HTR-8/SVneo (cell line): ENCODE data around the gene DUSP15.
"Not testable (repeated sequence)": the region's sequence is repeated elsewhere in the genome, so short reads cannot be mapped to it uniquely, and the experiment has no call there.

Source experiments
- DNase-seq: peaks from one replicate; pipeline ENCODE4 v3.0.0; 2011; ENCODE audit warnings: low spot score, mixed read lengths; ENCODE audit not compliant: insufficient read length
- FAIRE-seq: peaks from 2 replicates; lab custom pipeline; 2011; peaks lifted over from hg19 to GRCh38; lab: Jason Lieb, UNC

The DUSP15 gene

DNA sequence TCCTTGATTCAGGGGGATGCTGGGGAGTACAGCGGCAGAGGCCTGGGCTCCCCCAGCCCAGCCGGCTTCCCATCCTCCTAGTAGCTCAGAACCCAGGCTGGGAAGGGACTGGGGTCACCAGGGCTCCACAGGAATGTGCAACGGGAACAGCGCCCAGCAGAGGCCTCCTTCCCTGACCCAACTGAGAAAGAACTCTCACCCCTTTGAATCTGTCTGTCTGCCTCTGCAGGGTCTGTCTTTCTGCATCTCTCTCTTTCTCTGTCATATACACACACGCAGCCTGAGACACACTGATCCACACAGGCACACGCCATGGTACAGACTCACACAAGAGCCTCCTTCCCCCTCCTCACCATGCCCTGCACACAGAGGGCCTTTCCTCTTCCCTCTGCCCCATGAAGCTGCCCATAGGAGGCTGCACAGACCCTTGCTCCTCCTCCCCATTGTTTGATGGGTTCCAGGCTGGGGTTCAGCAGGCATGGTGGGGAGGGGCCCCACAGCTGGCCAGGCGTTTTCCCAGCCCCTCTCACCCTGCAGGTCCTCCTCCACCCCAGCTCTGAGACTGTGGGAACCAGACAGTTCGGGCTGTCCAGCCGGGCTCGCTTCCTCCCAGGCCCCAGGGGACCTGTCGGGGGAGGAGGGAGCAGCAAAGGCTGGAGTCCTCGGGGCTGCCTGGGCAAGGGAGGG, 27.7 kb downstream of the DUSP15 start:
- DNase-seq (peak; percentile 50), FAIRE-seq (no peak)

DNA sequence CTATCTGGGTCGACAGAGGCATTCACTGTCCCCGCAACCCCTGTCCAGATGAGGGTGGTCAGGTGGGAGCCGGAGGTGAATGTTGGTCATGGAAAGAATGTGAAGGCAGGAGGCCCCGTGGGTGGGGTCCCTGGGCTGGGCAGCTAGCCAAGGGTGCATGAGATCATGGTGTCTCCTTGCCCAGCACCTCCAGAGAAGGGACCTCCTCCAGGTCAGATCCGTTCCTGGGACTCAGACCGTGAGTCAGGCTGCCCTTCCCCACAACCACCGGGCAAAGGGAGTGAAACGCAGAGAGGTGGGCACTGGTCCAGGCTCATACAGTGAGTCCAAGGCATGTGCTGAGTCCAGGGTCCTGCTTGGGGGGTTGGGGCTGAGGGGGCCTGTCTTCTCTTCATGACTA, 28.4 kb downstream of the DUSP15 start:
- DNase-seq (peak; percentile 82), FAIRE-seq (peak; percentile 66)

DNA sequence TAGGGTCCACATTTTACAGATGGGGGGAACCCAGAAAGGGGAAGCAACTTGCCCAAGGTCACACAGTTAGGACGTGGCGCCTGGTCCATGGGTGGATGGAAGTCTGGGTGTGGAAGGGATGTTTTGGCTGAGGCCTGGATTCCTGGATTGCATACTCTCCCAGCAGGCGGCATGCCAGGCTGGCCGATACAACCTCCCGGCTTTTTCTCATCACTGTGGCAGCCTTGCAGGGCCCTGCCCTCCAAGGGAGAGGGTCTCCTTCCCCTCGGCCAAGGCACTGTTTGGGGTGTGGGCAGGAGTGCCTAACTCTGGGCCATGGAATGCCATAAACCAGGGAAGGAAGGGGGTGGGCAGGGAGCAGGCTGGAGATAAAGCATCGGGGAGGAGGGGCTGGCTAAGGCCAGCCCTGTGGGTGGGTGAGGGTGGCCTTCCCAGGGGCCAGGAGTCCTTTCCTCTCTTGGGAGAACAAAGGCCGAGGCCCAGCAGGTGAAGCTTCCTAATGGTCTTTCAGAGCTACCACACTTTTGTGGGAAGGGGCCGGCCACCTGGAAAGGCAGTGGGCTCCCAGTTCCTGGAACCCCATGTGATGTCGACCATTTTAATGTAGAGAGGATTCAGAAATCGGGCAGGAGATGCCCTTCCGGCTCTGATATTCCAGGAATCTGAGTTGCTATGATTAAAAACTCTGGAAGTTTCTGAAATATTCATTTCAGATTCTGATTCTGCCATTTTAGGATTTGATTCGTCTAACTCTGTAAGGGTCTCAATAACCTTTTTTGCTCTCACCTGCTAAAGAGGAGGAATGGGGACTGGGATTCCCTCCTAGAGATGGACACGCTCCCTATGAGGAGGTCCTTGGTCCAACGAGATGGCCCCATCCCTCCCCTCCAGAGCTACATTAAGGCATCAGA, 29.2 kb downstream of the DUSP15 start:
- no peak for FAIRE-seq
- no peak for DNase-seq

DNA sequence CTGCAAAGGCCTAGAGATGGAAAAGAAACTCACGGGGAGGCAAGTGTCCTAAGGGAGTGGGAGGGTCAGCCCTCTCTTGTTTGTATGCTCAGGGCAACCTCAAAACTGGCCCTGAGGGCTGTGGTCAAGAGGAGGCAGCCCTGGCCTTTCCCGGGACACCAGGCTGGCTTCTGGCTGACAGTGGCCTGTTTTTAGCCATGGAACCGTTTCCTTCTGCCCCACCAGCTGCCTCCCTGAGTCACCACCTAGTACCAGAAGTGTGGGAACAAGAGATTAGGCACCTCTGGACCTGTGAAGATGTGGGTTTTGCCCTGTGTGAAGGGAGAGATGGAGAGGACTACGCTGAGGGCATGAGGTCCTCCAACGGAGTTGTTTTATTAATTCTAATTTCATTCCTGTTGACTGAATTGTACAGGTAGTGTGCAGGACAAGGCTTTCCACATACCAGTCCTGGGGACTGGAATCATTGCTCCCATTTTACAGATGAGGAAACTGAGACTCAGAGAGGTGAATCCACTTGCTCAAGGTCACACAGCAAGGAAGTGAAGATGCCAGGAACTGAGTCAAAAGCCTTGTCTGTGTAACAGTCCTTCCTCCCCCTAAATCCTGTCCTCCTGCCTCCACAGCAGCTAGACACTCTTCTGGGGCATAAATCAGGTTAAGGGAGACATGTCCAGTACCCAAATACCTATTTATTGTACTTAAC, 30.4 kb downstream of the DUSP15 start:
- FAIRE-seq: no peak
- no peak for DNase-seq

DNA sequence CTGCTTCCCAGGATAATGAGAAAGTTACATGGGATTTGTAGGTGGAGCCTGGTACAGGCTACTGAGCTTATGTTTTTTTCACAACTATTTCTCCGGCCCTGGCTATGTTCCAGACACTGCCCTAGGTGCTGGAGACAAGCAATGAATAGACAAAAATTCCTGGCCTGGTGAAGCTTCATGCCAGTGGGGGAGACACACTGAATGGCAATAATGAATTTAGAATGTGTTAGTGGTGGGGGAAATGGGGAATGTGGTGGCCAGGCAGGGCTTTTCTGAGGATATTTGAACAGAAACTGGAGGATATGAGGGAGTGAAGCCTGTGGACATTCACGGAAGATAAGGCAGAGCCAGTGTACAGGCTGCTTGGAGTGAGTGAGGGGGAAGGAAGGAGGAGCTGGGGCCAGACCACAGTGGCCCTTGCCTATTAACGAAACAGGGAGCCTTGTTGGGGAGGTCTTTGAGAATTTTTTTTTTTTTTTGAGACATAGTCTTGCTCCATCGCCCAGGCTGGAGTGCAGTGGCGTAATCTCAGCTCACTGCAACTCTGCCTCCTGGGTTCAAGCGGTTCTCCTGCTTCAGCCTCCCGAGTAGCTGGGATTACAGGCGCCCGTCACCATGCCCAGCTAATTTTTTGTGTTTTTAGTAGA, 31.6 kb downstream of the DUSP15 start:
- DNase-seq: no peak
- peak; percentile 59 for FAIRE-seq

DNA sequence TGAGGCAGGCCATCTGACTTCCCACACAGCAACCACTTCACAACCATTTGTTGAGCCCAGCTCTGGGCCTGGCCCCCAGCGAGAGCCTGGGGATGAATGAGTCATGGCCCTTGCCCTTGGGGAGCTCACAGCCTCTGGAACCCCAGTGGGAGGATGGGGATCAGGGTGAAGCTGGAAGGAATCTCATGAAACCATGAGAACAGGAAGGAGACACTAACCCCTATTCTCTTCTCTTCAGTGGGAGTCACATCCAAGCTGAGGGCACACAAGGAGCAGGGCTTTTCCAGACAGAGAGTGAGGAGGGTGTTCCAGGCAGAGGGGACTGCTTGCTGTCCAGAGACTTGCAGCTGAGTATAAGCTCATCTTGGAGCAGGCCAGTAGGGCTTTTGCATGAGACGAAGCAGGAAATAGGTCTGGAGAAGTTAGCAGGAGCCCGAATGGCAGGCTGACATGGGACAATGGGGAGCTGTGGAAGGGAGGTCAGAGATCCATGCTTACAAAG, 32.4 kb downstream of the DUSP15 start:
- DNase-seq: no peak
- FAIRE-seq: peak; percentile 16

DNA sequence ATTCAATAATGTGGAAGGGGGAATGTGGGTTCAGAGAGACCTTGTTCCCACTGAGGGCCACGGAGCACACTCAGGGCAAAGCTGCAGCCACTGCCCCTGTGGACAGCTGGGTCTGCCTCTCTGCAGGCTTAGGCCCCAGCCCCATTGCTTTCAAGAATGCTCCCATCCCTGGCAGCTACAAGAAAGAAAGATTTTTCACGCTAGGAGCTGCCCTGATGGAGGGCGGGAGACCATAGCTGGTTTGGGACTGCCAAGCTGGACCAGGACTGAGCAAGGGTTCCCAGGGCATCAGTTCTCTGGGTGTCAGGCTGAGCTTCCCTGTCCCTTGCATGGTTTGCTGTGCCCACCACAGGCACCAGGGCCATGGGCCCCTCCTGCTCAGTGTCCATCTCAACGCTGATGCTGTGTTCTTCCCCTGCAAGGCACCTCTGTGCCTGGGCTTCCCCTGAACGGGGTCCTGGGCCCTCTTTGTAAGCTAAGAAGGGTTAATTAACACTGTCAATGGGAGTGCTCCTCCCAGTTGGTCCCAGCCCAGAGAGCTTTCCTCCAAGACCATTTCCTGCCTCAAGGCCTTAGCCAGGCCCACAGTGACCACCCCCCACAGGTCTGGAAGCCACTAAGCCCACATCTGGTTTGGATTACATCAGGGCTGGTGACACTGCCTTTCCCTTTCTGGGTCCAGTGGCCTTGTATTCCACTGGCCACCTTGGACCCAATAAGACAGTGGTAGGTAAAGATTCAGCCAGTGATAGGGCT, 33.3 kb downstream of the DUSP15 start:
- no peak for DNase-seq
- peak; percentile 9 for FAIRE-seq

DNA sequence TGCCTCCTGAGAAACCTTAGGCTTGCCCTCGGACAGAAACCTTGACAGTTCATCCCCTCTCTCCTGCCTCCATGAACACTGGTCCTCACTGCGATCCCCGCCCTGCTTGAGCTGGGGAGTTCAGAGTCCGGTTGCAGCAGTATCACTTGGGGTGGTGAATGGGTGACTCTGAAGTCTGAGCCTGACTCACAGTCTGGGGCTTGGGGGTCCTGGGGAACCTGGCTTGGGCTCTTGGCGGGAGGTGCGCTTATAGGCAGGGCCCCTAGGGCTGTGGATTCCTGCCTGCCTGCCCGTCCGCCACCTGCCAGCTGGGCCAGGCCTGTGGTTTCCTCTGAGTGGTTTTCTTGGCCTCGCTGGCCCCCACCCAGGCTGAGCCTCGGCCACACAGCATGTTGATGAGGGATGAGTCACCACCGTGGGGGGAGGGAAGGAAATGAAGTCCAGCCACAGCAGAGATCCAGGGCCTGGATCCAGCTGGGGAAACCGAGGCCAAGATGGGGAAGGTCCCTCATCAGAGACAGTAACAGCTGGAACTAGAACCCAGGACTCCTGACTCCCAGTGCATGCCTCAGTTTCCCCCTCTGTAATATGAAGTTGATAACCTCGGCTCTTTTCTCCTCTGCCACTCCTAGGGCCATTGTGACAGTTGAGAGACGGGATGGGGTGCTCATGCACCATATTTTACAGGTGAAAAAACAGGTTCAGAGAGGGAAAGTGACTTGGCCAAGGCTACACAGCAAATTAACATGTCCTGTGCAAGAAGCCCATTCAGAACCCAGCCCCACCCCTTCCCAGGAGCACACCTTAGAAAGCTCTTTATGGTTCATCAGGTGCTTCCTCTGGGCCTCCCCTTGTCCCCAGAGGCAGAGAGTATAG, 34.1 kb downstream of the DUSP15 start:
- FAIRE-seq (peak; percentile 97), DNase-seq (peak; percentile 96)

DNA sequence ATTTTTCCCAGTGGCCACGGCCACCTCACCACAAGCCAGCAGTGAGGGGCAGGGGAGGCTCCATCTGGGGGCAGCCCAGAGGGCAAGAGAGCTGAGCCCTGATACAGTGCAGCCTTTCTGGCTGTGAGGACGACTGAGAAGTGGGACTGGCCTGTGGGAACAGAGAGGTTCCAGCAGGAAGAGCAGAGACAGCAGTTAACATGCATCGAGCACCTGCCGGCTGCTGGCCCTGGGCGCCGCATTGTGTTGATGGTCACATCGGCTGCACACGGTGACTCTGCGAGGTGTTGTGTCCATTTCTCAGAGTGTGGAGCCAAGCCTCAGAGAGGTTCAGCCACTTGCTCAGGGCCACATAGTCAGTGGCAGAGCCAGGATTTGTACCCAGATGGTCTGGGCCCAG, 34.8 kb downstream of the DUSP15 start:
- no peak for FAIRE-seq
- no peak for DNase-seq

DNA sequence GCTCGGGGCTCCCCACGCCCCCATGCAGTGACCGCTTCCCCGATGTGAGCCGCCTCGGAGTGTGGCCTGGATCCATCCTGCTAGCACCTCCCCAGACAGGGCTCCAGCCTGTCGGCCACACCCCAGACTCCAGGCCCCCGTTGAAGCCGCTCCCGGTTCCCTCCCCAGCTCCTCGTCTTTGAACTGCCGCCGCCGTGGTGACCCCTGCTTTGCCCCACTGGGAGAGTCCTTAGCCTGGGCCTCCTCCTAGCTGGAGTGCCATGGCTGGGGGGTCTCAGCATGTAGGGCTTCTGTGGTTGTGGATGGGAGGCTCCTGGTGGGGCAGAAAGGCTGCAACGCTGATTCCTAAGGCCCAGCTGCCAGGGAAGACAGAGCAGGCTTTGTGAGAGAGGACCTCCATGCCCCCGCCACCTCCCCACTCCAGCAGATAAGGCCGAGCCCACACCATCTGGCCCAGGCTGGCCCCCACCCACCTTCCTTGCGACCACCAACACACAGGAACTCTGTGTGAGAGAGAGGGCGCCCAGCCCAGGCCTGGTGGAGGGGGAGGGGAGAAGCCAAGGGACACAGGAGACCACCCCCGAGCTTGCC, 36.3 kb downstream of the DUSP15 start:
- DNase-seq (no peak), FAIRE-seq (no peak)

DNA sequence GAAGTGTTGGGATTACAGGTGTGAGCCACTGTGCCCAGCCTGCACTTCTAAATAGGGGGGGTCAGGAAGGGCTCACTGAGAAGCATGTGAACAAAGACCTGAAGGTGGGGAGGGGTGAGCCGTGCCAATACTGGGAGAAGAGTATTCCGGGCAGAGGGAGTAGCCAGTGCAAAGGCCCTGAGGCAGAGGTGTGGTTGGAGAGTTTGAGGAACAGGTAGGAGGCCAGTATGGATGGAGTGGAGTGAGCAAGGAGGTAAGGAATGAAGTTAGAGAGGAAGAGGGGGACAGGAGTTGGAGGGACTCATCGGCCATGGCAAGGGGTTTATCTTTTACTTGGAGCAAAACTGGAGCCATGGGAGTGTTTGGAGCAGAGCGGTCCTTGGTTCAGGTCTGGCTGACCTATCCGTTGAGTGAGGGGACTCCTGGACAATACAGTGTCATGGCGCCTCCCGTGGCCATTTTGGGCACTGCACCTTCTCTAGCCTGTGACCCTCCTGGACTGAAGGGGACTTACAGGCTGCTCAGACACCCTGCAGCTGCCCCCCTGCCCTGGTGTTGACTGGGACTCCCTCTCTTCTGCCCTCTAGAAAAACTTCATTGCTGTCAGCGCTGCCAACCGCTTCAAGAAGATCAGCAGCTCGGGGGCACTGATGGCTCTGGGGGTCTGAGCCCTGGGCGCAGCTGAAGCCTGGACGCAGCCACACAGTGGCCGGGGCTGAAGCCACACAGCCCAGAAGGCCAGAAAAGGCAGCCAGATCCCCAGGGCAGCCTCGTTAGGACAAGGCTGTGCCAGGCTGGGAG, 37.0 kb downstream of the DUSP15 start:
- peak; percentile 73 for DNase-seq
- FAIRE-seq: no peak

DNA sequence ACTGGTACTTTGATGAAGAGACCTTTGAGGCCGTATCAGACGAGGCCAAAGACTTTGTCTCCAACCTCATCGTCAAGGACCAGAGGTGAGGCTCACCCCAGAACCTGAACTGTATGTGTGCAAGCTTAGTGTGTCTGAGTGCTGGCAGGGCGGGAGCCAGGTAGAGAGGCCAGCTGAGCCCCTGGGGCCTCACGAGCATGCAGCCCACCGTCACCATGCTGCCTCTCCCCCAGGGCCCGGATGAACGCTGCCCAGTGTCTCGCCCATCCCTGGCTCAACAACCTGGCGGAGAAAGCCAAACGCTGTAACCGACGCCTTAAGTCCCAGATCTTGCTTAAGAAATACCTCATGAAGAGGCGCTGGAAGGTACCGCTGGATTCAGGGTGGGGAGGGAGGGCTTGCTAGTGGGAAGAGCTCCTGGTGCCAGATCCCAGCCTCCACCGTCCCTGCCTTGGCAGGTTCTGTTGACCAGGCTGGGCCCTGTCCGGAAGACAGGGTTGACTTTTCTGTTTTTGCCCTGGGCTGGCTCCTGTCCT, 38.5 kb downstream of the DUSP15 start:
- FAIRE-seq: no peak
- no peak for DNase-seq

DNA sequence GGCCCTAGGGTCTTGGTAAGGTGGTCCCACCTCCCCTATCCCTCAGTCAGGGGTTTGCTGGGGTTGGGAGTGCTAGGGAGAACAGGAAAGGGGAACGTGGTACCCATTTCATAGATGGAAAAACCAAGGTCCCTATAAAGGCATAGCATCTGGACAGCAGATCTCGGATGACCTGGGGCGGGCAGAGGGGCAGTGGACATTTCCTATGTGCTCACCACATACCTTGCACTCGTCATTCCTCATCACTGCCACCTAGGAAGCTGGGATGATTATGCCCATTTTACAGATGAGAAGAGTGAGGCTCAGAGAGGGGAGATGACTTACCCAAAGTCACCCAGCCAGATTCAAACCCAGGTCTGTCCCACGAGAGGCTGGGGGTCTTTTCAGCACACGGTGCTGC, 39.1 kb downstream of the DUSP15 start:
- FAIRE-seq: no peak
- no peak for DNase-seq

DNA sequence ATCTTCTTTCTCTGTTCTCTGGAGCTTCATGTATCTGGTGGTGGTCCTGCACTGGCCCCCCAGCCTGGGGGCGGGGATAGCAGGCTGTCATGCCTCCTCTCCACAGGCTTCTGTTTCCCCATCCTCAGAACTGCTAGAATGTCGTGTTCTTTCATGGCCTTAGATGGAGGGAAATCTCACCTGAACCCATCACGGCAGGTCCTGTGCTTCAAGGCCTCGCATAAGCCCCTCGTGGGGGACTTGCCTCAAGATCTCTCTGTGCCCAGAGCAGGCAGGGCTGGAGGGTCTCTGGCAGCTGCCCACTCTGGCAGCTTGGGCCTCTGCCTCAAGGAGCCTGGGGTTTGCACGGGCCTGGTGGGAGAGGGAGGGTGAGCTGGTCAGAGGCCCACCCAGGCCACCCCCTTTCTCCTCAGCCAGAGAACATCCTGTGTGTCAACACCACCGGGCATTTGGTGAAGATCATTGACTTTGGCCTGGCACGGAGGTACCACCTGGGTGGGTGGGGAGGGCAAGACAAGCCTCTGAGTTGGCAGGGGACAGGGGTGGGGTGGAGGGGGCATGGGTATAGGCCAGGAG, 39.8 kb downstream of the DUSP15 start:
- no peak for FAIRE-seq
- DNase-seq: no peak

DNA sequence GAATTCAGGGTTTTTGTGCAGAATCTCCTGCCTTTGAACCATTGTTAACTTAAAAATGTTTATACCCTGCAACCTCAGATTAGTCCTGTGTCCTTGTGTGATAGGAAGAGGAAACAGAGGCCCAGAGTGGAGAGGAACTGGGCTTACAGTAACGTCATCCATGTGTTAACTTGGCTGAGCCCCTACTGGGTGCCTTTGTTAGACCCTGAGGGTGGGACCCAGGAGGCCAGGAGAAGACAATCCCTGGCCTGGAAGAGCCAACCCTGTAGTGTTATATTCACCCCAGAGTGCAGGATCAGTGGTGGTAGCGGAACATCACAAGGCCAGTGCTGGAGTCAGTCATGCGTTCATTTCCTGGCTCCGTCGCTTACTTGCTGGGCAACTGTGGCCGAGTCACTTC, 40.6 kb downstream of the DUSP15 start:
- DNase-seq (no peak), FAIRE-seq (no peak)

DNA sequence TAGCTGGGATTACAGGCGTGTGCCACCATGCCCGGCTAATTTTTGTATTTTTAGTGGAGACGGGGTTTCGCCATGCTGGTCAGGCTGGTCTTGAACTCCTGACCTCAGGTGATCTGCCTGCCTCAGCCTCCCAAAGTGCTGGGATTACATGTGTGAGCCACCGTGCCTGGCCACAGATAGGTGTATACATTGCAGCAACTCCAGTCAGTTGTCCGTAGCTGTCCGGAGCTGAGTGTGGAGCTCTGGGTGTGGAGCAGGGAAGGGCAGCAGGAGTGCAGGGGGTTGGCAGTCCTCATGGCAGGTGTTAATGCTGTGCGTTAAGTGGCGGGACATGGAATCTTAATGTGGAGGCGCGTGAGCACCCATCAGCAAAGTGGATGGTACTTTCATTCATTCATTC, 42.3 kb downstream of the DUSP15 start:
- FAIRE-seq, DNase-seq: not testable (repeated sequence)

DNA sequence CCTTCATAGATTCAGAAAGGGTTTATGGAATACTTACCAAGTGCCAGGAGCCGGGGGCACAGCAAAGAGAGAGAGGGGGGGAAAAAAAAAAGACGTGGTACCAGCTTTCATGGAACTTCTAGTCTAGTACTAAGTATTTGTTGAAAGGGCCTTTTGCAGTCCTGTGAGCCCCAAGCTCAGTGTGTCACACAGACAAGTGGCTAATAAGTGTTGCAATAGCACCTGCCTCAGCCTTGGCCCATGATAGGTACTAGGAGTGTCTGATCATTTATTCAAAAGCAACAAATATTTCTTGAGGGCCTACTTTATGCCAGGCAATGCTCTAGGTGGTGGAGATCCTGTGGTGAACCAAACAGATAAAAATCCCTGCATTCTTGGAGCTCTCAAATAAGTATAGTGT, 43.3 kb downstream of the DUSP15 start:
- no peak for FAIRE-seq
- no peak for DNase-seq
